GM12891 (cell line): Measurements from ENCODE around the gene KYAT1.

Experiments used
- POLR2A ChIP-seq: IDR thresholded peaks from 2 replicates; pipeline ENCODE4 v1.6.1; 2011; ENCODE audit warnings: low read depth, low read length, control low read depth
- POLR2AphosphoS5 ChIP-seq: IDR thresholded peaks from 2 replicates; pipeline ENCODE4 v1.6.1; 2011; ENCODE audit warnings: low read depth, low read length, control low read depth
- TAF1 ChIP-seq: IDR thresholded peaks from 2 replicates; pipeline ENCODE4 v1.6.1; 2011; ENCODE audit warnings: low read depth, low read length, control low read depth

DNA sequence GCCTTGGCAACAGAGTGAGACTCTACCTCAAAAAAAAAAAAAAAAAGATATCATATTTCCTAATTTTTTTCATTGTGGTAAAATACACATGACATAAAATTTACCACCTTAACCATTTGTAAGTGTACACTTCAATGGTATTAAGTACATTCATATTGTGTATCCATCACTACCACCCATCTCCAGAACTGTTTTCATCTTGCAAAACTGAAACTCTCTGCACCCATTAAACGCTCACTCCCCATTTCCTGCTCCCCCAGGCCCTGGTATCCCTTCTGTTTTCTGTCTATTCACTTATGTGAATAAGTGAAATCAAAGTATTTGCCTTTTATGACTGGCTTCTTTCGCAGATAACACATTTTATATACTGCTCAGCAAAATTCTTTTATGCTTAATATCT lies 13.0 kb upstream of the KYAT1 start:
- no peak for TF ChIP-seq POLR2AphosphoS5
- TF ChIP-seq POLR2A: no peak
- TF ChIP-seq TAF1: no peak
